SK-N-SH treated with all-trans-retinoic acid at 6 μM for 48 hours (cell line): ENCODE measurements around the gene SMTNL1.

Experiments
- CREB5 ChIP-seq: fragments of 250-450 bp; sonication (Bioruptor Pico); IDR thresholded peaks from 2 replicates; pipeline ENCODE4 v1.5.1; 2020; ENCODE audit warnings: low read depth, mild to moderate bottlenecking, moderate library complexity
- ZFP30 ChIP-seq: fragments of 450-650 bp; formaldehyde crosslinking; IDR thresholded peaks from 2 replicates; pipeline ENCODE4 v1.5.0; 2022; ENCODE audit warnings: mild to moderate bottlenecking, moderate library complexity

DNA sequence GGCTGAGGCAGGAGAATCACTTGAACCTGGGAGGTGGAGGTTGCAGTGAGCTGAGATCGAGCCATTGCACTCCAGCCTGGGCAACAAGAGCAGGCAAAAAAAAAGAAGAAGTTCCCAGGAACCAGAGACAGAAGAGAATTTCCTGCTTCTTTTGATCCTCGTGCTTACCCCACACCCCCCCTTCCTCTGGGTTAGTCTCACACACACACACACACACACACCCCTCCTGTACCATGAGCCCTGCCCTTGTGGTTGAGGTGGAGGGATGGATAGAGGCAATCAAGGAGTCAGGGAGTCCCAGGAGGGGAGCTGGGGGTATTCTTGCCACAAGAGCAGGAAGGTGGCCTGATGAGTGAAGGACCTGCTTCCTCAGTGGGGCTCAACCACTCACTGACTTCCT is 34.2 kb downstream of the SMTNL1 start:
- no peak for TF ChIP-seq ZFP30
- no peak for TF ChIP-seq CREB5 (CRISPR knock-in tag)
